H1 (cell line): ENCODE results near the gene PXK. TPM values are rescaled to one million over a fixed set of nuclear protein-coding genes. Genes with fewer than 3 reads are reported as not detected.
A peak's percentile ranks its signal among the peaks of the same experiment; 100 is the strongest.

Experiments
- CTCF ChIA-PET: fragments of 300-600 bp; sonication (Branson Sonifier 250); formaldehyde crosslinking; loops from one replicate; lab custom pipeline; 2021; ENCODE audit not compliant: partially characterized antibody; lab: Charles Lee
- POLR2A ChIA-PET: fragments of 300-600 bp; sonication (Branson Sonifier 250); formaldehyde crosslinking; loops from one replicate; lab custom pipeline; 2021; ENCODE audit warnings: inconsistent platforms; ENCODE audit not compliant: partially characterized antibody; lab: Charles Lee
- DNase-seq, 2 experiments: peaks; one replicate each; pipeline versions ENCODE4 v3.0.0 to v3.0.0-alpha.2; 2010 to 2022; ENCODE audit warnings: low spot score in 2 of 2, low read depth in 1 of 2, mixed read lengths in 1 of 2
- FAIRE-seq: peaks from 2 replicates; lab custom pipeline; 2011; peaks lifted over from hg19 to GRCh38; lab: Jason Lieb, UNC
- H2AFZ ChIP-seq: 2 replicates; pipeline ENCODE4 v1.8.1; 2012; ENCODE audit warnings: low read length, inconsistent platforms
- H2AK5ac ChIP-seq: 2 replicates; pipeline ENCODE4 v1.6.1; 2013; ENCODE audit warnings: low read depth, low read length
- H2BK120ac ChIP-seq: replicated peaks from 2 replicates; pipeline ENCODE3; 2013; ENCODE audit warnings: low read depth, low read length, inconsistent platforms
- H2BK12ac ChIP-seq: 2 replicates; pipeline ENCODE4 v1.6.1; 2013; ENCODE audit warnings: low read depth, low read length
- H2BK15ac ChIP-seq: 2 replicates; pipeline ENCODE4 v1.6.1; 2013; ENCODE audit warnings: low read length
- H2BK20ac ChIP-seq: 2 replicates; pipeline ENCODE4 v1.6.1; 2013; ENCODE audit warnings: low read length
- H2BK5ac ChIP-seq: 2 replicates; pipeline ENCODE4 v1.6.1; 2013; ENCODE audit warnings: low read depth, low read length
- H3K14ac ChIP-seq: 2 replicates; pipeline ENCODE4 v1.6.1; 2013; ENCODE audit warnings: inconsistent platforms; ENCODE audit not compliant: insufficient read length
- H3K18ac ChIP-seq: 2 replicates; pipeline ENCODE4 v1.6.1; 2013; ENCODE audit warnings: low read length; ENCODE audit errors: extremely low read depth
- H3K23ac ChIP-seq: 2 replicates; pipeline ENCODE4 v1.6.1; 2013; ENCODE audit warnings: inconsistent platforms; ENCODE audit not compliant: insufficient read length
- H3K23me2 ChIP-seq: 2 replicates; pipeline ENCODE4 v1.6.1; 2013; ENCODE audit warnings: low read depth, low read length
- H3K27ac ChIP-seq: 2 replicates; pipeline ENCODE4 v1.6.1; 2011; ENCODE audit warnings: low read depth, low read length, inconsistent platforms
- H3K27me3 ChIP-seq, 4 experiments: replicated peaks in 1 of 4; 1 replicate in 1 of 4; 2 replicates in 3 of 4; pipeline versions ENCODE4 v1.6.1 to v1.8.1; 2011 to 2013; ENCODE audit warnings: low read length in 3 of 4, mild to moderate bottlenecking in 3 of 4, inconsistent platforms in 2 of 4, mixed read lengths in 2 of 4, moderate library complexity in 1 of 4; ENCODE audit not compliant: control insufficient read depth in 3 of 4, insufficient read depth in 3 of 4; ENCODE audit errors: extremely low read depth in 1 of 4
- H3K36me3 ChIP-seq, 4 experiments: 2 replicates each; pipeline versions ENCODE4 v1.6.1 to v1.8.1; 2011 to 2013; ENCODE audit warnings: mild to moderate bottlenecking in 4 of 4, low read length in 3 of 4, moderate library complexity in 2 of 4, control low read depth in 1 of 4, inconsistent platforms in 1 of 4; ENCODE audit not compliant: insufficient read depth in 4 of 4, control insufficient read depth in 2 of 4
- H3K4ac ChIP-seq: replicated peaks from 2 replicates; pipeline ENCODE3; 2013; ENCODE audit warnings: low read length, low read depth, mixed read lengths, inconsistent platforms; ENCODE audit not compliant: insufficient read length
- H3K4me1 ChIP-seq, 4 experiments: replicated peaks in 1 of 4; 1 replicate in 1 of 4; 2 replicates in 3 of 4; pipeline versions ENCODE4 v1.6.1 to v1.8.1; 2011 to 2013; ENCODE audit warnings: low read length in 3 of 4, inconsistent platforms in 2 of 4, mixed read lengths in 1 of 4; ENCODE audit not compliant: insufficient read depth in 4 of 4, control insufficient read depth in 3 of 4
- H3K4me2 ChIP-seq, 2 experiments: 2 replicates each; pipeline versions ENCODE4 v1.6.1 to v1.8.1; 2011 to 2013; ENCODE audit warnings: low read depth in 2 of 2, low read length in 2 of 2, control low read depth in 1 of 2, inconsistent platforms in 1 of 2, mild to moderate bottlenecking in 1 of 2; ENCODE audit not compliant: insufficient read depth in 1 of 2
- H3K4me3 ChIP-seq, 4 experiments: fragments of 200-600, 300-600 bp in 1 of 4; sonication (generic), shearing (Covaris generic), sonication (Bioruptor Twin) in 1 of 4; 2 replicates each; pipeline versions ENCODE4 v1.5.1 to v1.8.1; 2011 to 2016; ENCODE audit warnings: low read length in 4 of 4, low read depth in 3 of 4, control low read depth in 2 of 4, inconsistent platforms in 2 of 4, mild to moderate bottlenecking in 2 of 4, mixed read lengths in 1 of 4, moderate library complexity in 1 of 4; ENCODE audit not compliant: insufficient read depth in 2 of 4; ENCODE audit errors: extremely low read depth in 1 of 4
- H3K56ac ChIP-seq: replicated peaks from 2 replicates; pipeline ENCODE3; 2013; ENCODE audit warnings: low read depth, mild to moderate bottlenecking, mixed read lengths, low read length, inconsistent platforms; ENCODE audit not compliant: insufficient read length
- H3K79me1 ChIP-seq: 2 replicates; pipeline ENCODE4 v1.6.1; 2013; ENCODE audit warnings: low read depth, low read length, control low read depth
- H3K79me2 ChIP-seq, 2 experiments: 2 replicates each; pipeline versions ENCODE4 v1.6.1 to v1.8.1; 2012 to 2013; ENCODE audit warnings: low read length in 2 of 2, mild to moderate bottlenecking in 2 of 2, inconsistent platforms in 1 of 2; ENCODE audit not compliant: insufficient read depth in 2 of 2, control insufficient read depth in 1 of 2
- H3K9ac ChIP-seq, 4 experiments: replicated peaks in 1 of 4; 1 replicate in 1 of 4; 2 replicates in 3 of 4; pipeline versions ENCODE4 v1.6.1 to v1.8.1; 2011 to 2013; ENCODE audit warnings: low read depth in 3 of 4, low read length in 3 of 4, control low read depth in 2 of 4, mild to moderate bottlenecking in 2 of 4, moderate library complexity in 2 of 4, inconsistent platforms in 1 of 4; ENCODE audit errors: extremely low read depth in 1 of 4
- H3K9me3 ChIP-seq, 2 experiments: 2 replicates each; pipeline versions ENCODE4 v1.6.1 to v1.8.1; 2012 to 2013; ENCODE audit warnings: mild to moderate bottlenecking in 2 of 2, moderate library complexity in 2 of 2, control low read depth in 1 of 2, inconsistent platforms in 1 of 2, low read depth in 1 of 2, low read length in 1 of 2, mixed read lengths in 1 of 2; ENCODE audit not compliant: insufficient read depth in 2 of 2
- H4K20me1 ChIP-seq, 2 experiments: replicated peaks in 1 of 2; 2 replicates each; pipeline versions ENCODE3 to v1.8.1; 2011 to 2013; ENCODE audit warnings: inconsistent platforms in 2 of 2, low read length in 2 of 2, mild to moderate bottlenecking in 1 of 2; ENCODE audit not compliant: insufficient read depth in 2 of 2, control insufficient read depth in 1 of 2
- H4K5ac ChIP-seq: 2 replicates; pipeline ENCODE4 v1.6.1; 2013; ENCODE audit warnings: low read length, low read depth, mixed read lengths, inconsistent platforms; ENCODE audit not compliant: insufficient read length
- H4K8ac ChIP-seq: 2 replicates; pipeline ENCODE4 v1.8.0; 2013; ENCODE audit warnings: mild to moderate bottlenecking, moderate library complexity, low read length, inconsistent platforms; ENCODE audit not compliant: insufficient read depth; ENCODE audit errors: extremely low read depth
- H4K91ac ChIP-seq: replicated peaks from 2 replicates; pipeline ENCODE3; 2013; ENCODE audit warnings: low read length, mixed read lengths, inconsistent platforms; ENCODE audit not compliant: insufficient read length
- KDM1A ChIP-seq: fragments of 200-600, 300-600 bp; sonication (generic); IDR thresholded peaks from 2 replicates; pipeline ENCODE4 v1.7.1; 2016; ENCODE audit warnings: mild to moderate bottlenecking, low read length, borderline replicate concordance
- POLR2AphosphoS5 ChIP-seq: IDR thresholded peaks from 2 replicates; pipeline ENCODE4 v1.6.1; 2011; ENCODE audit warnings: low read depth, low read length
- SIX5 ChIP-seq: IDR thresholded peaks from 2 replicates; pipeline ENCODE4 v1.6.1; 2011; ENCODE audit warnings: mild to moderate bottlenecking, low read depth, low read length
- WGBS, 2 experiments: shearing (Covaris generic) in 1 of 2; methylation state at CpG; one replicate each; pipeline versions ENCODE4 v1.1.6 to v1.1.7; 2013 to 2015; ENCODE audit warnings: low lambda C conversion rate in 2 of 2, mixed read lengths in 2 of 2, inconsistent platforms in 1 of 2, low coverage in 1 of 2, missing lambda C conversion rate in 1 of 2; ENCODE audit not compliant: insufficient replicate concordance in 2 of 2, insufficient coverage in 1 of 2, insufficient read length in 1 of 2; ENCODE audit errors: extremely low coverage in 1 of 2, missing lambda C conversion rate in 1 of 2; 5-methylcytosine and 5-hydroxymethylcytosine counted together
- polyA plus RNA-seq, 7 experiments: library from polyadenylated mRNA; depleted of rRNA in 3 of 7; stranded (reverse) in 5 of 7; unstranded in 2 of 7; fragments of >200 nt in 5 of 7; fragments of 200-250 nt in 2 of 7; gene quantifications; 1 replicate in 5 of 7; 2 replicates in 1 of 7; 4 replicates in 1 of 7; pipeline versions ENCODE4 v1.2.1 to v1.2.3, GENCODE V29; 2011 to 2013; ENCODE audit warnings: missing spikeins in 2 of 7, mixed read lengths in 2 of 7
- total RNA-seq: library from RNA; stranded (reverse); fragmentation: NEBNext Ultra II Directional; extraction: Animal tissue kit (Norgen Biotek cat#: 25700); gene quantifications from 2 replicates; pipeline ENCODE4 v1.2.1, GENCODE V29; 2021

PXK gene
- total and polyA plus RNA-seq, 2 of the 8 experiments (the other 6 are each of a cell fraction or from before 2014, with no cell fraction given) = 3.5 to 7.1 TPM

DNA sequence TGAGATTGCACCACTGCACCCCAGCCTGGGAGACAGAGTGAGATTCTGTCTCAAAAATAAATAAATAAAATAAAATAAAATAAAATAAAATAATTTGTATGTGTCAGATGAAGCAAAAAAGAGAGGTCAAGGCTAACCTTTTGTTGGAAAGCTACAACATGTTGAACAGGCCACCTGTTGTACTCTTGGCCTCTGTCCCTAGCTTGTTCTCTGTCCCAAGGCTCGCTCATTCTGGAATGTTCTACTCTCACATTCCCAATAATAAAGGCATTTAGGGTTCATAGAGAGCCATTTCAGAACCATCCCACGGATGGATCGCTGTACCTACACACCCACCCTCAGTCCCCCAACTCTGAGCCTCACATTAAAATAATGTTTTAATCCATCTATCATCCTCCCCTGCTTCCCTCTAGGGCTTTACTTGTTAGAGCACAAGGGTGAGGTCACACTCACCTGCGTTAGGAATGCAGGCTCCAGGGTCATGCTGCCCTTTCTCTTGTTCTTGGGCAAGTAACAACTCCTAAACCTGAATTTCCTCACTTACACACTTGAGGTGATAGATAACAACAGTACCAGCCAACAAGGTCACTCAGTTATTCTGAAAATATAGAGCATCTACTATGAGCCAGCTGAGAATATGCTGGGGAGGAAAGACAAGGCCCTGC, 134.3 kb downstream of the PXK start:
- H3K9me3 ChIP-seq = no peaks in the 10 kb centered on the region

More for the DNA sequence above, 134.3 kb downstream of the PXK start:
- Histone ChIP-seq H3K23me2 (no peaks in the 10 kb centered on the region), H2AK5ac (no peak overlapping the region), H4K5ac (no peak overlapping the region), H3K4me2 (no peak overlapping the region), H3K4ac (no peak overlapping the region), H4K8ac (no peak overlapping the region), H3K36me3 (no peaks in the 10 kb centered on the region), H4K91ac (peak overlapping the region; percentile 50), H3K18ac (no peak overlapping the region), H3K4me1 (peaks cover 0 to 11% (median 6%) of the 10 kb centered on the region in 4 experiments; a peak in 5 of 7 replicates), H2AFZ (no peak overlapping the region), H2BK20ac (no peak overlapping the region), H2BK120ac (no peak overlapping the region), H3K27ac (no peak overlapping the region), H3K23ac (no peak overlapping the region), H3K27me3 (no peaks in the 10 kb centered on the region), H4K20me1 (no peaks in the 10 kb centered on the region), H3K9ac (no peak overlapping the region), H3K4me3 (no peak overlapping the region), H3K56ac (no peak overlapping the region), H2BK5ac (no peak overlapping the region), H3K79me1 (no peaks in the 10 kb centered on the region), H2BK15ac (no peak overlapping the region), H2BK12ac (no peak overlapping the region), H3K14ac (no peak overlapping the region), H3K79me2 (no peaks in the 10 kb centered on the region)
- FAIRE-seq (no peak), DNase-seq (no peak)
- POLR2A ChIA-PET = no interaction called here
- WGBS, 2 experiments = 90% methylated on average over 4 of the region's 4 CpGs; no CpG with 5 or more reads in 1 of the 2 experiments
- CTCF ChIA-PET = interaction anchor here (0.6 to 2.2 kb wide), 7 partner anchors 41 to 485 kb away, joined by 3 to 5 read pairs (median 3); partner anchors contain the start of genes HTD2 and RPP14
- TF ChIP-seq KDM1A (no peak), POLR2AphosphoS5 (no peak), SIX5 (no peak)
